ENCODE results near the gene TMEM266.
A peak's percentile ranks its signal among the peaks of the same experiment; 100 is the strongest.

GRCh38 chr15:76057332-76058000 lies 2.3 kb upstream of the TMEM266 start:
- no peak for TF ChIP-seq POLR2A (IDR thresholded peaks at IDR 0.05)
- peak in 5 of 6 experiments; percentile 55 to 69 (median 60) for TF ChIP-seq CTCF (IDR thresholded peaks at IDR 0.05)

All from upper lobe of left lung (tissue), 4 donors.